Sciatic nerve (tissue), 1 donor: ENCODE results near the gene PPM1M. TPM values are rescaled to one million over a fixed set of nuclear protein-coding genes. Genes with fewer than 3 reads are reported as not detected.

Source experiments
- microRNA-seq: library from miRNA; unstranded; fragments of <30 nt; microRNA quantifications from one replicate; pipeline ENCODE4 v1.2.0, GENCODE V29; 2020
- total RNA-seq: library from RNA; stranded (reverse); fragmentation: NEBNext Ultra II Directional; extraction: Animal tissue kit (Norgen Biotek cat#: 25700); gene quantifications from one replicate; pipeline ENCODE4 v1.2.1, GENCODE V29; 2021
- donor health status: DM: no; HTN: no; CAD: no.

Gene PPM1M
- total RNA-seq, 1 donor from 2014 or later = 36.9 TPM

Small RNAs within 50 kb of the gene (microRNA-seq; reads per million reads assigned to microRNA genes)
- gene MIR135A1 (not detected), gene MIRLET7G (90,441 reads per million, percentile 99 among the genes with 10 or more reads in this experiment)

Other genes starting within 250 kb of the PPM1M start
- 753 TPM for gene RPL29, start 249.9 kb upstream of the PPM1M start, total RNA-seq
- 22.1 TPM for gene DUSP7, start 189.2 kb upstream of the PPM1M start, total RNA-seq
- gene POC1A, start 91.3 kb upstream of the PPM1M start, total RNA-seq = 2.1 TPM
- gene ALAS1, start 47.6 kb upstream of the PPM1M start, total RNA-seq = 39.1 TPM
- gene TLR9, start 20.1 kb upstream of the PPM1M start, total RNA-seq = 1.1 TPM
- 39.8 TPM for gene TWF2, start 6.6 kb upstream of the PPM1M start, total RNA-seq
- 71.5 TPM for gene WDR82, start 32.9 kb downstream of the PPM1M start, total RNA-seq
- 16.7 TPM for gene GLYCTK, start 42.1 kb downstream of the PPM1M start, total RNA-seq
- gene DNAH1, start 70.6 kb downstream of the PPM1M start, total RNA-seq = 20.1 TPM
- 59.5 TPM for gene BAP1, start 164.2 kb downstream of the PPM1M start, total RNA-seq
- 11.4 TPM for gene PHF7, start 164.9 kb downstream of the PPM1M start, total RNA-seq
- 38.3 TPM for gene SEMA3G, start 199.3 kb downstream of the PPM1M start, total RNA-seq
- gene TNNC1, start 208.3 kb downstream of the PPM1M start, total RNA-seq = 205 TPM
- gene NISCH, start 209.8 kb downstream of the PPM1M start, total RNA-seq = 163 TPM
- gene STAB1, start 249.6 kb downstream of the PPM1M start, total RNA-seq = 256 TPM